IMR-90 (cell line): ENCODE results near the gene FGFR4. TPM values are rescaled to one million over a fixed set of nuclear protein-coding genes. Genes with fewer than 3 reads are reported as not detected.

ENCODE experiments used
- ATAC-seq: fragments of 200-7000 bp; cut with Tn5 transposase; 2 replicates; pipeline ENCODE4 v1.9.1; 2020; ENCODE audit warnings: low read depth, mild to moderate bottlenecking, moderate library complexity
- Bru-seq: library from RNA; stranded (reverse); fragments of 400-500 nt; gene quantifications from one replicate; lab custom pipeline; 2021; lab: Mats Ljungman, UMichigan
- BruChase-seq, 2 experiments: library from RNA; stranded (reverse); fragments of 400-500 nt; gene quantifications; one replicate each; lab custom pipeline; 2021; lab: Mats Ljungman, UMichigan
- BruUV-seq: library from RNA; stranded (reverse); fragments of 400-500 nt; replicated peaks from 2 replicates; lab custom pipeline; 2021; lab: Mats Ljungman, UMichigan
- CTCF ChIA-PET: fragments of 300-600 bp; formaldehyde crosslinking; extraction: SDS; loops from one replicate; lab custom pipeline; 2021; ENCODE audit warnings: antibody characterized with exemption; lab: Yijun Ruan, JAX
- POLR2A ChIA-PET: fragments of 300-600 bp; sonication (Branson Sonifier 250); formaldehyde crosslinking; loops from one replicate; lab custom pipeline; 2022; ENCODE audit warnings: antibody characterized with exemption; ENCODE audit not compliant: unreplicated experiment; lab: Charles Lee
- DNase-seq: peaks from one replicate; pipeline ENCODE4 v3.0.0; 2013
- H2AFZ ChIP-seq: replicated peaks from 2 replicates; pipeline ENCODE3; 2013; ENCODE audit warnings: low read length, mild to moderate bottlenecking; ENCODE audit not compliant: poor library complexity
- H2AK5ac ChIP-seq: 2 replicates; pipeline ENCODE4 v1.6.1; 2013; ENCODE audit warnings: low read depth, low read length, inconsistent platforms
- H2AK9ac ChIP-seq: replicated peaks from 2 replicates; pipeline ENCODE3; 2013; ENCODE audit warnings: mild to moderate bottlenecking, low read depth, low read length, moderate library complexity; ENCODE audit not compliant: poor library complexity
- H2BK120ac ChIP-seq: 2 replicates; pipeline ENCODE4 v1.6.1; 2013; ENCODE audit warnings: low read depth, low read length, inconsistent platforms
- H2BK15ac ChIP-seq: 3 replicates; pipeline ENCODE4 v1.6.1; 2013; ENCODE audit warnings: low read depth, low read length, inconsistent platforms
- H2BK20ac ChIP-seq: 2 replicates; pipeline ENCODE4 v1.6.1; 2013; ENCODE audit warnings: low read depth, mild to moderate bottlenecking, inconsistent platforms, low read length, moderate library complexity
- H2BK5ac ChIP-seq: 2 replicates; pipeline ENCODE4 v1.6.1; 2013; ENCODE audit warnings: mild to moderate bottlenecking, low read depth, low read length, inconsistent platforms; ENCODE audit not compliant: poor library complexity, severe bottlenecking
- H3K14ac ChIP-seq: replicated peaks from 2 replicates; pipeline ENCODE4 v1.6.1; 2013; ENCODE audit warnings: low read depth, low read length, inconsistent platforms
- H3K18ac ChIP-seq: 2 replicates; pipeline ENCODE4 v1.6.1; 2013; ENCODE audit warnings: low read depth, low read length, control low read depth
- H3K23ac ChIP-seq: 2 replicates; pipeline ENCODE4 v1.6.1; 2013; ENCODE audit warnings: low read depth, low read length, inconsistent platforms
- H3K27ac ChIP-seq: 2 replicates; pipeline ENCODE4 v1.5.1; 2013; ENCODE audit warnings: mild to moderate bottlenecking, control low read depth, low read length; ENCODE audit not compliant: insufficient read depth
- H3K27me3 ChIP-seq: 2 replicates; pipeline ENCODE4 v1.6.1; 2013; ENCODE audit warnings: low read length; ENCODE audit not compliant: control insufficient read depth, insufficient read depth
- H3K36me3 ChIP-seq: 2 replicates; pipeline ENCODE4 v1.6.1; 2013; ENCODE audit warnings: low read length, mixed read lengths; ENCODE audit not compliant: control insufficient read depth, insufficient read depth
- H3K4ac ChIP-seq: 2 replicates; pipeline ENCODE4 v1.6.1; 2013; ENCODE audit warnings: low read depth, low read length, inconsistent platforms
- H3K4me1 ChIP-seq: 2 replicates; pipeline ENCODE4 v1.6.1; 2013; ENCODE audit warnings: low read length, mixed read lengths; ENCODE audit not compliant: control insufficient read depth, insufficient read depth
- H3K4me2 ChIP-seq: 2 replicates; pipeline ENCODE4 v1.6.1; 2013; ENCODE audit warnings: low read depth, mild to moderate bottlenecking, control low read depth, low read length, moderate library complexity
- H3K4me3 ChIP-seq: 2 replicates; pipeline ENCODE4 v1.5.1; 2013; ENCODE audit warnings: low read depth, mild to moderate bottlenecking, control low read depth, low read length, moderate library complexity; ENCODE audit not compliant: insufficient read depth
- H3K56ac ChIP-seq: 2 replicates; pipeline ENCODE4 v1.6.1; 2013; ENCODE audit warnings: low read length, inconsistent platforms; ENCODE audit not compliant: insufficient read depth; ENCODE audit errors: extremely low read depth
- H3K79me1 ChIP-seq, 2 experiments: 2 replicates each; pipeline ENCODE4 v1.6.1; 2013; ENCODE audit warnings: low read length in 2 of 2, inconsistent platforms in 1 of 2, low read depth in 1 of 2
- H3K9ac ChIP-seq: 2 replicates; pipeline ENCODE4 v1.6.1; 2013; ENCODE audit warnings: low read depth, low read length, control low read depth
- H3K9me1 ChIP-seq: 2 replicates; pipeline ENCODE4 v1.6.1; 2013; ENCODE audit warnings: low read length, inconsistent platforms; ENCODE audit not compliant: insufficient read depth
- H3K9me3 ChIP-seq: 2 replicates; pipeline ENCODE4 v1.6.1; 2013; ENCODE audit warnings: low read length; ENCODE audit not compliant: control insufficient read depth, insufficient read depth
- H4K20me1 ChIP-seq: 2 replicates; pipeline ENCODE4 v1.6.1; 2013; ENCODE audit warnings: low read length, inconsistent platforms; ENCODE audit not compliant: insufficient read depth
- H4K5ac ChIP-seq: 2 replicates; pipeline ENCODE4 v1.6.1; 2013; ENCODE audit warnings: mild to moderate bottlenecking, low read depth, low read length, control low read depth
- H4K8ac ChIP-seq, 2 experiments: 2 replicates each; pipeline ENCODE4 v1.6.1; 2013; ENCODE audit warnings: low read depth in 2 of 2, low read length in 2 of 2, control low read depth in 1 of 2, inconsistent platforms in 1 of 2
- H4K91ac ChIP-seq: 2 replicates; pipeline ENCODE4 v1.6.1; 2013; ENCODE audit warnings: low read depth, low read length, inconsistent platforms; ENCODE audit not compliant: insufficient read depth
- BHLHE40 ChIP-seq: fragments of 150-350 bp; IDR thresholded peaks from 2 replicates; pipeline ENCODE4 v1.6.1; 2016; ENCODE audit warnings: mild to moderate bottlenecking, low read depth, low read length
- CEBPB ChIP-seq: IDR thresholded peaks from 2 replicates; pipeline ENCODE4 v1.6.1; 2012; ENCODE audit warnings: low read depth, low read length, improper control_type of control experiment
- RFX5 ChIP-seq: IDR thresholded peaks from 2 replicates; pipeline ENCODE4 v1.8.0; 2012; ENCODE audit warnings: low read depth, mild to moderate bottlenecking, low read length, moderate library complexity
- SMC3 ChIP-seq: fragments of 150-350 bp; IDR thresholded peaks from 2 replicates; pipeline ENCODE4 v1.6.1; 2016; ENCODE audit warnings: low read depth, mild to moderate bottlenecking, antibody characterized with exemption, low read length, moderate library complexity
- WGBS, 2 experiments: methylation state at CpG; one replicate each; pipeline versions ENCODE4 v1.1.5 to v1.1.7; 2013; ENCODE audit warnings: missing lambda C conversion rate in 2 of 2; ENCODE audit not compliant: insufficient read length in 1 of 2; ENCODE audit errors: extremely low coverage in 2 of 2; 5-methylcytosine and 5-hydroxymethylcytosine counted together
- dilution Hi-C: fragments of 300-500 bp; cut with HindIII; formaldehyde crosslinking; loops from one replicate; pipeline ENCODE4 v1.14.3; 2018; ENCODE audit warnings: low sequenced_read_pairs; ENCODE audit not compliant: unreplicated experiment
- in situ Hi-C: fragments of 300-500 bp; cut with MboI; formaldehyde crosslinking; loops from 3 replicates; pipeline ENCODE4 v1.14.3; 2019; ENCODE audit warnings: low sequenced_read_pairs, inconsistent platforms, mixed read lengths
- intact Hi-C: fragments of 100-400 bp; cut with micrococcal nuclease; formaldehyde crosslinking; loops from 2 replicates; pipeline ENCODE4 v1.10.0; 2022
- long read RNA-seq: library from polyadenylated mRNA; unstranded; transcript quantifications from one replicate; pipeline ENCODE4 v2.0.0, GENCODE V29; 2021; ENCODE audit not compliant: unreplicated experiment
- polyA plus RNA-seq, 3 experiments: library from polyadenylated mRNA; depleted of rRNA; stranded (reverse); fragments of >200 nt; gene quantifications; 2 replicates each; pipeline ENCODE4 v1.2.3, GENCODE V29; 2012; ENCODE audit warnings: low replicate concordance in 1 of 3
- total RNA-seq: library from RNA; depleted of rRNA; stranded (reverse); fragments of >200 nt; gene quantifications from 2 replicates; pipeline ENCODE4 v1.2.3, GENCODE V29; 2012; rRNA removed
- TF ChIP-seq, protein P1 (sequence below): fragments of 150-350 bp; IDR thresholded peaks from 2 replicates; pipeline ENCODE4 v1.6.1; 2017; ENCODE audit warnings: mild to moderate bottlenecking, antibody characterized with exemption, low read length, low read depth
- TF ChIP-seq, protein P2 (sequence below): conservative IDR thresholded peaks from 2 replicates; pipeline ENCODE4 v1.5.1; 2012; ENCODE audit warnings: mild to moderate bottlenecking, low read depth, low read length, improper control_type of control experiment

The FGFR4 gene
- 0.90 and 1.7 TPM in 2 replicates for total RNA-seq
- polyA plus RNA-seq (2012; rRNA removed), result 2.4 TPM in 2 replicates
- 2.5 TPM in 2 replicates for polyA plus RNA-seq (2012; cell fraction: cytosol; rRNA removed)
- 5.8 and 8.5 TPM in 2 replicates for polyA plus RNA-seq (2012; cell fraction: nucleus; rRNA removed; ENCODE audit: low replicate concordance)
- Bru-seq, nascent RNA, result percentile 35 among the genes with signal in this experiment
- BruChase-seq, experiment 1, labeled RNA remaining after a 6-hour chase, result percentile 43 among the genes with signal in this experiment
- BruChase-seq, experiment 2, labeled RNA remaining after a 2-hour chase, result percentile 43 among the genes with signal in this experiment
- long read RNA-seq, partial matches to known transcripts, result 1 of 8 reads
- long read RNA-seq, other reads (novel, unspliced or antisense), result 2 of 8 reads

DNA sequence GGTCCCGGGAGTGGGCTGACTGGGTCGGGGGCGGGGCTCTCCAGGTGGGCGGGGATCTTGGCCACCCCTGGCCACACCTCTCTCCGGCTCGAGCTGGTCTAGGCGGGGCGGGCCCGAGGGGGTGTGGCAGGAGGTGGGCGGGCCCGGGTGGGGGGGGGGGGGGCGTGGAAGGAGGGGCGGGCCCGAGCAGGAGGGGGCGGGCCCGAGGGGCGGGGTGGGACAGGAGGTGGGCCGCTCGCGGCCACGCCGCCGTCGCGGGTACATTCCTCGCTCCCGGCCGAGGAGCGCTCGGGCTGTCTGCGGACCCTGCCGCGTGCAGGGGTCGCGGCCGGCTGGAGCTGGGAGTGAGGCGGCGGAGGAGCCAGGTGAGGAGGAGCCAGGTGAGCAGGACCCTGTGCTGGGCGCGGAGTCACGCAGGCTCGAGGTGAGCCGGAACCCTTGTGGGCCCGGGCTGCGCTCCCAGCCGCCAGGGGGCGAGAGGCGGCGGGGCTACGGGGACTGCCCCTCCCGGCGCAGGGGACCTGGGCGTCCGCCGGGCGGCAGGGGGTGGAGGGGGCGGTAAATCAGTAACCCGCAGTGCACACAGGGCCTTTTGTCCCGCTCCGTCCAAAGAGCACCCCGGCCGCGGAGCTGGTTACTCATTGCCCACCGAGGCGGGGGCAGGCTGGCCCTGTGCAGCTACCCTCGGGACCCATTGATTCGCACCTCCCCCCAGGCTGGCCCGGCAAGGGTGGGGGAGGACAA, at the start of gene FGFR4:
Gene FGFR4, plus strand, starts transcription at position 262 of the 744 bp plus-strand sequence. CDS start 2,688 bp downstream, outside the sequence.
- H2BK15ac ChIP-seq, result no peak within 1 kb of the TSS
- DNase-seq (peak; percentile 39), ATAC-seq (peak; percentile 88)
- WGBS, 2 experiments, result 2% methylated on average over 14 of the region's 68 CpGs; no CpG with 5 or more reads in 1 of the 2 experiments
- dilution Hi-C loops, result no loop called here
- H4K20me1 ChIP-seq, result no peaks in the 10 kb centered on the region; the same call in 1 of the 2 replicates
- H3K9me3 ChIP-seq, result no peaks in the 10 kb centered on the region
- no peak within 1 kb of the TSS for H3K14ac ChIP-seq
- H3K4me3 ChIP-seq, result peak within 1 kb of the TSS; percentile 61
- H3K9ac ChIP-seq, result peak within 1 kb of the TSS; percentile 41
- no peak within 1 kb of the TSS for H4K91ac ChIP-seq
- H2AK9ac ChIP-seq, result peak within 1 kb of the TSS; percentile 44
- no peaks in the 10 kb centered on the region for H3K79me1 ChIP-seq
- no peak within 1 kb of the TSS for H3K27ac ChIP-seq
- H3K36me3 ChIP-seq, result peaks cover 5% of the 10 kb centered on the region; the same call in 1 of the 2 replicates
- no TSS peak for BruUV-seq
- no peak within 1 kb of the TSS for H3K56ac ChIP-seq
- H3K9me1 ChIP-seq, result 0 out of 2 replicates have a peak, but pooled peaks cover 3% of the 10 kb centered on the region
- H4K8ac ChIP-seq, result no peak within 1 kb of the TSS; a peak in 1 of 4 replicates
- H2BK20ac ChIP-seq, result no peak within 1 kb of the TSS
- H2AK5ac ChIP-seq, result no peak within 1 kb of the TSS
- intact Hi-C loops, result no loop called here
- H3K27me3 ChIP-seq, result peaks cover 8% of the 10 kb centered on the region
- in situ Hi-C loops, result no loop called here
- TF ChIP-seq, protein P1, sequence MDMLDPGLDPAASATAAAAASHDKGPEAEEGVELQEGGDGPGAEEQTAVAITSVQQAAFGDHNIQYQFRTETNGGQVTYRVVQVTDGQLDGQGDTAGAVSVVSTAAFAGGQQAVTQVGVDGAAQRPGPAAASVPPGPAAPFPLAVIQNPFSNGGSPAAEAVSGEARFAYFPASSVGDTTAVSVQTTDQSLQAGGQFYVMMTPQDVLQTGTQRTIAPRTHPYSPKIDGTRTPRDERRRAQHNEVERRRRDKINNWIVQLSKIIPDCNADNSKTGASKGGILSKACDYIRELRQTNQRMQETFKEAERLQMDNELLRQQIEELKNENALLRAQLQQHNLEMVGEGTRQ, result no peak
- TF ChIP-seq SMC3 (no peak), RFX5 (no peak), BHLHE40 (no peak), CEBPB (no peak)
- TF ChIP-seq, protein P2, sequence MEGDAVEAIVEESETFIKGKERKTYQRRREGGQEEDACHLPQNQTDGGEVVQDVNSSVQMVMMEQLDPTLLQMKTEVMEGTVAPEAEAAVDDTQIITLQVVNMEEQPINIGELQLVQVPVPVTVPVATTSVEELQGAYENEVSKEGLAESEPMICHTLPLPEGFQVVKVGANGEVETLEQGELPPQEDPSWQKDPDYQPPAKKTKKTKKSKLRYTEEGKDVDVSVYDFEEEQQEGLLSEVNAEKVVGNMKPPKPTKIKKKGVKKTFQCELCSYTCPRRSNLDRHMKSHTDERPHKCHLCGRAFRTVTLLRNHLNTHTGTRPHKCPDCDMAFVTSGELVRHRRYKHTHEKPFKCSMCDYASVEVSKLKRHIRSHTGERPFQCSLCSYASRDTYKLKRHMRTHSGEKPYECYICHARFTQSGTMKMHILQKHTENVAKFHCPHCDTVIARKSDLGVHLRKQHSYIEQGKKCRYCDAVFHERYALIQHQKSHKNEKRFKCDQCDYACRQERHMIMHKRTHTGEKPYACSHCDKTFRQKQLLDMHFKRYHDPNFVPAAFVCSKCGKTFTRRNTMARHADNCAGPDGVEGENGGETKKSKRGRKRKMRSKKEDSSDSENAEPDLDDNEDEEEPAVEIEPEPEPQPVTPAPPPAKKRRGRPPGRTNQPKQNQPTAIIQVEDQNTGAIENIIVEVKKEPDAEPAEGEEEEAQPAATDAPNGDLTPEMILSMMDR, result peak; percentile 42
- no peak within 1 kb of the TSS for H2BK120ac ChIP-seq
- H3K4ac ChIP-seq, result no peak within 1 kb of the TSS
- peaks cover 9% of the 10 kb centered on the region; the same call in 1 of the 2 replicates for H3K4me1 ChIP-seq
- ChIA-PET CTCF (interaction anchor here (1.0 to 1.3 kb wide), 3 partner anchors 12 to 22 kb away, joined by 3 to 7 read pairs (median 3); no protein-coding TSS in a partner anchor), POLR2A (no interaction called here)
- peak within 1 kb of the TSS; percentile 97 for H2AFZ ChIP-seq
- no peak within 1 kb of the TSS for H3K18ac ChIP-seq
- no peak within 1 kb of the TSS for H2BK5ac ChIP-seq
- no peak within 1 kb of the TSS for H3K23ac ChIP-seq
- no peak within 1 kb of the TSS for H4K5ac ChIP-seq
- H3K4me2 ChIP-seq, result peak within 1 kb of the TSS; percentile 73
